HT1080 (cell line): ENCODE results near the gene HOXA7. TPM values are rescaled to one million over a fixed set of nuclear protein-coding genes. Genes with fewer than 3 reads are reported as not detected.

Source experiments
- DNase-seq: peaks from one replicate; pipeline ENCODE4 v3.0.0-alpha.2; 2015; ENCODE audit warnings: low read depth
- total RNA-seq: library from RNA; depleted of rRNA; stranded (reverse); fragments of >200 nt; shearing (Covaris generic); gene quantifications from 2 replicates; pipeline ENCODE4 v1.2.3, GENCODE V29; 2014

Gene HOXA7
- total RNA-seq, 1 experiment from 2014 or later = not detected

- peak; percentile 77 for DNase-seq
These were observed 4.2 kb upstream of the HOXA7 start for GRCh38 chr7:27160546-27161213.

GRCh38 chr7:27160145-27160545, 3.7 kb upstream of the HOXA7 start:
- DNase-seq = no peak

DNA sequence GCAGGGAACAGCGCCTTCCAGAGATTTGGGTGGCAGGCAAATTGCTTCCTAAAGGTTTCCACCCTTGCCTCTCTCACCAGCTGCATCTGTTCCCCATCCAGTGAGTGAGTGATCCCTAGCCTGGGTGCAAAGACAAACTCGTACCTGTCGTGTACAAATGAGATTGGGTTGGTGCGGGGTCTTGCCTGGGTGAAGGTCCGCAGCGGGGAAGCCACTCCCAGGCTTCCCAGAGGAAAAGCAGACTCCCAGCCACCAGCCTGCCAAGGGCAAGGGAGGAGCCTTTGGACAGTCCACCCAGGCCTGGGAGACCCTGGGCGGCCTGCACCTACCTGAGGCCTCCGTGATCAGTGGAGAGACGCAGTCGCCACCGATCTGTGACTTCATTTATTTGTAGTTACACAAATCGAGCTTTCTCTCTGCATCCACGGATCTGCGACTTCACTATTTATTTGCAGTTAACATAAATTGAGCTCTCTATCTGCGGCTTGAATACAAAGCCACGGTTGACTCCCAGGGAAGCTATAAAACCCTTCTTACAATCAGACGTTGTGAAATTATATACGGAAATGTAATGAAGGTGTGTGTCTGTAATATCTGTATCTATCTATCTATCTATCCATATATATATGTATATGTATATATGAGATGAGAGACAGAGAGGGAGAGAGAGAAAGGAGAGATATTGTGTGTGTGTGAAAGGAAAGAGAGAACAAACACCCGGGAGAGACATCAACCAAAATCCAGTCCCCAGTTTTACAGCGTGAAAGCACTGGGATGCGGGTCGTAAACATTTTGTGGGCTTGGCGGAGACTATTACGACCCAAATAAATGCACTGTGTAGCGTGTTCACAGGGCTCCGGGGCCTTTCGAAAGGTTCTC, 3.0 kb upstream of the HOXA7 start:
- no peak for DNase-seq

- DNase-seq = no peak
These were observed 2.2 kb upstream of the HOXA7 start for GRCh38 chr7:27158436-27159265.

- no peak for DNase-seq
These were observed 1.4 kb upstream of the HOXA7 start for GRCh38 chr7:27157702-27158431.

GRCh38 chr7:27156916-27157701, 634 bp upstream of the HOXA7 start:
- no peak for DNase-seq

GRCh38 chr7:27155816-27156507, 513 bp downstream of the HOXA7 start:
- no peak for DNase-seq

DNA sequence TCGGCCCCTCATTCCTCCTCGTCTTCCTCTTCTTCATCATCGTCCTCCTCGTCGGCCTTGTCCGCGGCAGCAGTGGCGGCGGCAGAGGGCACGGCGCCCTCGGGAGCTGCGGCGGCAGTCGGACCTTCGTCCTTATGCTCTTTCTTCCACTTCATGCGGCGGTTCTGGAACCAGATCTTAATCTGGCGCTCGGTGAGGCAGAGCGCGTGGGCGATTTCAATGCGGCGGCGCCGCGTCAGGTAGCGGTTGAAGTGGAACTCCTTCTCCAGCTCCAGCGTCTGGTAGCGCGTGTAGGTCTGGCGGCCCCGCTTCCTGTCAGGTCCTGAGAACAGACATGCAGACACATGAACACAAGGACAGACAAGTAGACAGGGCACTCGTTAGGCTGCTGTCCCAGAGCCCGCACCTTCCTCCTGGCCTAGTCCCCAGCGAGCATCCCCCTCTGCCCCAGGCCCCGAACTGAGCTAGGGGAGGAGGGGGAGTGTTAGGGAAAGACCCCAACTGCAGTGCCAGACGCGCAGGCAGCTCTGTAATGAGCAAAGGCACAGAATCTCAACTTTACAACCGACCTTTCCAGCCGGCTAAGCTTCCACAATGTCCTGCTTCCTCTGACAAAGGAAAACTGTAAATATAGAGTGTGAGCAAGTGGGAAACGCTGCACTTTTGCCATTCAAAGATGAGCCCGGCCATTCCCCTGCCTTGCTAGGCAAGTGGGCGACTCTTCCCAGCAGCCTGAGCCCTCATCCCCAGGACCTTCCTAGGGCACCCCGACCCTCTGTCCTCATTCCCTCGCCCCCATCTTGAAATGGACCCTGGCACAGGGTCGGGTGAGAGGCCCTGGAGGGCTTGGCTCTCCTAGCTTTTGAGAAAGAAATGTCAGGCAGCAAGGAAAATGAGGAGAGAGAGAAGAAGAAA, 1.3 kb downstream of the HOXA7 start:
- no peak for DNase-seq

- no peak for DNase-seq
These were observed 2.1 kb downstream of the HOXA7 start for GRCh38 chr7:27154369-27154768.

GRCh38 chr7:27153526-27153925, 2.9 kb downstream of the HOXA7 start:
- no peak for DNase-seq

GRCh38 chr7:27152816-27153442, 3.5 kb downstream of the HOXA7 start:
- no peak for DNase-seq

DNA sequence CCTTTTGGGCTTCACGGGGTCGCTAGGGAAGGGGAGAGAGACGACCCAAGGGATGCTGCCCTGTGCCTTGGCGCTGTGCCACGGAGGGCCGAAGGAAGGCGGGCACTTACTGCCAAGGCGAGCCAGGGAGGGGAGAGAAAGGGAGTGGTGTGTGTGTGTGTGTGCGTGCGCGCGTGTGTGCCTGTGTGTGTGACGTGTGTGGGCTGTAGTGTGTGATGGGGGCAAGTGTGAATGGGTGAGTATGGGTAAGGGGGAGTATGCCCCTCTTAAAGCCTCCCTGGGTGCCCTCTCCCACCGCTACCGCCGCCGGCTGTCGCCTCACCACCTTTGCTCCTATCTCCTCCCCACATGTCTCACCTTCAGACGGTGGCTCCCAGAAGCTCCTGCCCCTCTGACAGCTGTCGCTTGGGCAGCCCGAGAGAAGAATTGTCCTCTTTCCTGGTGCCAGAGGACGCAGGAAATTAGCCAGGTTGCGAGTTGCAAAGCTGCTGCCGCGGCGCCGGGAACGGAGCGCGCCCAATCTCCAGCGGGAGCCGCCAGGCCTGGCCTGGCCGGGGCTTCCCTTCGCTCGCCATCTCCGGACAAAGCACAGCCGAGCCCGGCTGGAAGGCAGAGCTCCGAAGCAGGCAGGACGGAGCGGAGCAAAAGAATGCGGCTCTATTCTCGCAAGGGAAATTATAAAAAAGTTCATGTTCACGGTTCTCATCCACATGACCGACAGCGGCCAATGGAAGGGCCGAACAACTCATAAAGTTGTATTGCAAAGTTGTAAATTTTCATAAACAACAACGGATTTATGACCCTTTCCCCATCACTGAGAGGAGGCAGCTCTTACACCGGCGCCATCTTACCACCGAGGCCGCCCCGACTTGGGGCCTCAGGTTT, 4.3 kb downstream of the HOXA7 start, which contains the start of gene HOXA3:
TSS of gene HOXA3 (minus strand) at position 653 of the 885 bp plus-strand sequence. CDS start 41,943 bp downstream, outside the sequence.
- no peak for DNase-seq

GRCh38 chr7:27151341-27151930, 5.0 kb downstream of the HOXA7 start:
- no peak for DNase-seq

DNA sequence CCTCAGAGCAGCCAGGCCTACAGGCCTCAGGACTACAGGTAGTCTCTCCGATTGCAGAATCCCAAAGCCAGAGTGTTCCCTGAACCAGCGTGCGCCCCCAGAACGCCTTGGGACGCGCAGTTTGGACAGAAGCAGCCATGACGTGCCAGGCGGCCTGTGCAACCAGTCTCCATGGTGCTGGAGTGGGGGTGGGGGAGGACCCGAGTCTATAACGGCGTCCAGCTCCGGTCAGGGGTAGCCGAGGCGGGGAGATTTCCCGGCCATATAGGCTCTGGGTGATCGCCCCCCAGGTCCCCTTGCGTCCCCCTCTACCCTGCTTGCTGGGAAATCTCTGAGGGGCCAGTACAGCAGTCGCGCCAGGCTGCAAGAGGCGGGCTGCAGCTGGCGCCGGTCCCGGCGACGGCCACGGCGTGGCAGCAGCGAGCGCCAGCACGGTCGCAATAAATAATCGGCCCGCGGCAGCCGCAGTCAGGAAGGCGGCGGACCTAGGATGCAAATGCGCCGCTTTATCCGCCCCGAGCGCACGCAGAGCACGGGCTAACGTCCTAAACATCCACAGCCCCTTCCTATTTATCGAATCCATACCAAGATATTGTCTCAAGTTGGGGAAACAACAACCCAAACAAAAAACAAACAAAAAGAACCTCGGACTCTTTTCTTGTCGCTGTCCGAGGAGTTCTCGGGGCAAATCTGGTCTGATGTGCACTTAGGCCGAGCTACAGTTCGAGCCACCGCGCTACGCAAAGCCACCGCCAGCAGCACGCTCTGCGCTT, 5.7 kb downstream of the HOXA7 start:
- DNase-seq = peak; percentile 75

DNA sequence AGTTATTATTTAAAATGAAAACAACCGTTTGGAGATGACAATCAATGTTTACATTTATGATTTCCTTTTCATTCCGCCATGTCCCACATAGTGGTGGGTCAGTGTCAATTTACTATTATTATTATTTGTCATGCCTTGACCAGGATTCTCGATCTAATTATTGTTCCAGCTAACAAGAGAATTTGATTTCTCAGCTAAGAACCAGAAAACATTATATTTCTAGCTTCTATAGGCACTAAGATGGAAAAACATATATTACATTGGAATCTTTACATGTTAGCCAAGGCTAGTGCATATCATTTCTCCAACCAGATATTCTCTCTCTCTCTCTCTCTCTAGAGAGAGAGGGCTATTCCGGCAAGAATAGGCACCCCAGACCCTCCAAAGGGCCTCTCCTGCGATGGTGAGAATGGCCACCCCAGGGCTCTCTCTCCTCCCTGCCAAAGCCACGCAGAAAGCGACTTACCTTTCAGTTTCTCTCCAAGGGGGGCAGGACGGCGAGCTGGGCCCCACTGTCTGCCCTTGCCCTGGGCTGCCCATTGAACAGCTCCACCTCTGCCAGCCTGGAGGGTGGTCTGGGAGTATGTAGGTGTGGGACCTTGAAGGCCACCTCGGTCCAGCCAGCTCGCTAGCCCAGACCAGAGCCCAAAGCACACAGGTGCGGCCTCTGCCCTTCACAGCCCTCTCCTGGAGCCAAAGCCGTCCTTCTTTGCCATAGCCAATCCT, 6.5 kb downstream of the HOXA7 start:
- DNase-seq = no peak
